SK-N-SH (cell line): ENCODE measurements around the gene NDC80. TPM values are rescaled to one million over a fixed set of nuclear protein-coding genes. Genes with fewer than 3 reads are reported as not detected.

Experiments used
- CTCF ChIA-PET: fragments of 300-600, 350-600 bp; formaldehyde crosslinking; extraction: SDS; loops from one replicate; lab custom pipeline; 2021; lab: Yijun Ruan, JAX
- POLR2A ChIA-PET: fragments of 350-600 bp; sonication (Branson Sonifier 250); formaldehyde crosslinking; extraction: SDS; loops from one replicate; lab custom pipeline; 2020; ENCODE audit warnings: antibody characterized with exemption, inconsistent platforms; lab: Yijun Ruan, JAX
- DNase-seq: peaks from one replicate; pipeline ENCODE4 v3.0.0; 2012
- H2AFZ ChIP-seq: fragments of 200-600 bp; sonication (generic); 2 replicates; pipeline ENCODE4 v1.8.1; 2016; ENCODE audit warnings: antibody characterized with exemption, mild to moderate bottlenecking, low read depth
- H3F3A ChIP-seq: fragments of 200-600 bp; sonication (generic); replicated peaks from 2 replicates; pipeline ENCODE3; 2016; ENCODE audit warnings: antibody characterized with exemption, mild to moderate bottlenecking; ENCODE audit not compliant: insufficient read depth
- H3K27ac ChIP-seq, 2 experiments: fragments of 200-500 bp in 1 of 2; fragments of 200-600 bp in 1 of 2; sonication (Bioruptor generic) in 1 of 2; sonication (generic), shearing (Covaris generic) in 1 of 2; 2 replicates each; pipeline versions ENCODE4 v1.5.1 to v1.6.1; 2014 to 2016; ENCODE audit warnings: low read depth in 2 of 2, inconsistent platforms in 1 of 2, low read length in 1 of 2, mild to moderate bottlenecking in 1 of 2, mixed read lengths in 1 of 2
- H3K27me3 ChIP-seq: fragments of 200-600 bp; sonication (generic), shearing (Covaris generic); 2 replicates; pipeline ENCODE4 v1.6.1; 2016; ENCODE audit warnings: mixed run types; ENCODE audit not compliant: insufficient read depth
- H3K36me3 ChIP-seq, 2 experiments: fragments of 200-500 bp in 1 of 2; fragments of 200-600 bp in 1 of 2; sonication (Bioruptor generic) in 1 of 2; sonication (generic) in 1 of 2; replicated peaks in 1 of 2; 2 replicates each; pipeline versions ENCODE3 to v1.5.1; 2014 to 2016; ENCODE audit warnings: low read length in 1 of 2, mild to moderate bottlenecking in 1 of 2; ENCODE audit not compliant: insufficient read depth in 2 of 2, control insufficient read depth in 1 of 2
- H3K4me1 ChIP-seq, 2 experiments: fragments of 200-500 bp in 1 of 2; fragments of 200-600 bp in 1 of 2; sonication (Bioruptor generic) in 1 of 2; sonication (generic), shearing (Covaris generic) in 1 of 2; 2 replicates each; pipeline versions ENCODE4 v1.5.1 to v1.6.1; 2014 to 2016; ENCODE audit warnings: low read depth in 1 of 2, low read length in 1 of 2, mixed run types in 1 of 2; ENCODE audit not compliant: insufficient read depth in 2 of 2, control insufficient read depth in 1 of 2
- H3K4me2 ChIP-seq: fragments of 200-600 bp; sonication (generic), shearing (Covaris generic); 2 replicates; pipeline ENCODE4 v1.6.1; 2017; ENCODE audit warnings: mixed run types
- H3K4me3 ChIP-seq, 2 experiments: fragments of 200-500 bp in 1 of 2; fragments of 200-600 bp in 1 of 2; sonication (Bioruptor generic) in 1 of 2; sonication (generic), shearing (Covaris generic) in 1 of 2; 2 replicates each; pipeline versions ENCODE4 v1.5.1 to v1.8.1; 2014 to 2016; ENCODE audit warnings: low read depth in 2 of 2, inconsistent platforms in 1 of 2, low read length in 1 of 2, mild to moderate bottlenecking in 1 of 2, mixed read lengths in 1 of 2, moderate library complexity in 1 of 2
- H3K79me2 ChIP-seq: fragments of 200-600 bp; sonication (generic); 2 replicates; pipeline ENCODE4 v1.8.1; 2017; ENCODE audit warnings: mild to moderate bottlenecking; ENCODE audit not compliant: insufficient read depth
- H3K9ac ChIP-seq: fragments of 200-600 bp; sonication (generic); 2 replicates; pipeline ENCODE4 v1.6.1; 2017; ENCODE audit warnings: mixed run types
- H3K9me2 ChIP-seq: fragments of 200-600 bp; sonication (generic); 2 replicates; pipeline ENCODE4 v1.6.1; 2017; ENCODE audit warnings: mixed run types
- H3K9me3 ChIP-seq: fragments of 200-600 bp; sonication (generic); 2 replicates; pipeline ENCODE4 v1.6.1; 2017; ENCODE audit warnings: mixed run types, mild to moderate bottlenecking, moderate library complexity
- H4K20me1 ChIP-seq: fragments of 200-600 bp; sonication (generic); 2 replicates; pipeline ENCODE4 v1.6.1; 2017; ENCODE audit warnings: mild to moderate bottlenecking, mixed run types; ENCODE audit not compliant: insufficient read depth
- CHD2 ChIP-seq: fragments of 150-350 bp; IDR thresholded peaks from 2 replicates; pipeline ENCODE4 v1.6.1; 2018; ENCODE audit warnings: low read length; ENCODE audit not compliant: partially characterized antibody
- ELF1 ChIP-seq: IDR thresholded peaks from 2 replicates; pipeline ENCODE4 v1.4.0; 2012
- EZH2phosphoT487 ChIP-seq: fragments of 200-600 bp; sonication (generic); IDR thresholded peaks from 2 replicates; pipeline ENCODE4 v1.6.1; 2017; ENCODE audit warnings: low read depth, mixed run types, mild to moderate bottlenecking, antibody characterized with exemption, moderate library complexity, borderline replicate concordance
- FOXJ3 ChIP-seq: sonication (generic); formaldehyde crosslinking; IDR thresholded peaks from 2 replicates; pipeline ENCODE4 v1.5.1; 2020; ENCODE audit warnings: mild to moderate bottlenecking, missing genetic modification reagents
- GATA2 ChIP-seq: sonication (generic); formaldehyde crosslinking; IDR thresholded peaks from 2 replicates; pipeline ENCODE4 v1.5.0; 2020; ENCODE audit warnings: mild to moderate bottlenecking, missing genetic modification reagents
- JUND ChIP-seq: IDR thresholded peaks from 2 replicates; pipeline ENCODE4 v1.4.0; 2012
- MEF2A ChIP-seq: IDR thresholded peaks from 2 replicates; pipeline ENCODE4 v1.4.0; 2012; ENCODE audit warnings: low read depth, borderline replicate concordance
- NFIC ChIP-seq: IDR thresholded peaks from 2 replicates; pipeline ENCODE4 v1.4.0; 2012; ENCODE audit warnings: borderline replicate concordance
- NRF1 ChIP-seq: IDR thresholded peaks from 2 replicates; pipeline ENCODE4 v1.6.1; 2012; ENCODE audit warnings: low read depth, mild to moderate bottlenecking, low read length
- POLR2AphosphoS5 ChIP-seq: IDR thresholded peaks from 2 replicates; pipeline ENCODE4 v1.6.1; 2012; ENCODE audit warnings: low read depth, low read length
- RAD21 ChIP-seq: IDR thresholded peaks from 2 replicates; pipeline ENCODE4 v1.6.1; 2012; ENCODE audit warnings: mild to moderate bottlenecking, low read length
- RXRA ChIP-seq: IDR thresholded peaks from 2 replicates; pipeline ENCODE4 v1.4.0; 2012; ENCODE audit warnings: low read depth, mild to moderate bottlenecking, borderline replicate concordance
- TCF12 ChIP-seq: IDR thresholded peaks from 2 replicates; pipeline ENCODE4 v1.4.0; 2012
- USF1 ChIP-seq: IDR thresholded peaks from 2 replicates; pipeline ENCODE4 v1.4.0; 2012; ENCODE audit warnings: low read depth, borderline replicate concordance
- YY1 ChIP-seq: IDR thresholded peaks from 2 replicates; pipeline ENCODE4 v1.4.0; 2012; ENCODE audit warnings: low read depth, mild to moderate bottlenecking
- WGBS: methylation state at CpG from one replicate; pipeline ENCODE4 v1.1.6; 2017; ENCODE audit warnings: low lambda C conversion rate; 5-methylcytosine and 5-hydroxymethylcytosine counted together
- polyA plus RNA-seq, 3 experiments: library from polyadenylated mRNA; depleted of rRNA; stranded (reverse); fragments of >200 nt; gene quantifications; 2 replicates each; pipeline ENCODE4 v1.2.3, GENCODE V29; 2012
- TF ChIP-seq, protein P1 (sequence below): fragments of 150-350 bp; IDR thresholded peaks from 2 replicates; pipeline ENCODE4 v1.6.1; 2017; ENCODE audit warnings: antibody characterized with exemption, low read length, low read depth, borderline replicate concordance
- TF ChIP-seq, protein P2 (sequence below): IDR thresholded peaks from 2 replicates; pipeline ENCODE4; 2012
- TF ChIP-seq, protein P3 (sequence below): IDR thresholded peaks from 2 replicates; pipeline ENCODE4 v1.4.0; 2012; ENCODE audit warnings: low read depth

Gene NDC80
- polyA plus RNA-seq, 1 of the 3 experiments (the other 2 are of a cell fraction) = 11.3 TPM

- DNase-seq = no peak
- no peaks in the 10 kb centered on the region for H3F3A ChIP-seq
- no peaks in the 10 kb centered on the region for H4K20me1 ChIP-seq
- no peaks in the 10 kb centered on the region for H3K27me3 ChIP-seq
- peaks cover 0 to 9% of the 10 kb centered on the region in 2 experiments for H3K36me3 ChIP-seq
- H3K4me3 ChIP-seq = no peak overlapping the region
- 100% methylated on average over 1 of the region's 1 CpG for WGBS
- H3K9me2 ChIP-seq = no peaks in the 10 kb centered on the region
- no peaks in the 10 kb centered on the region for H3K9me3 ChIP-seq
- no peak overlapping the region for H3K9ac ChIP-seq
- ChIA-PET CTCF (interaction anchor here (2.2 kb wide), 1 partner anchor 12 kb away, joined by 6 read pairs; no protein-coding TSS in a partner anchor), POLR2A (no interaction called here)
- H3K79me2 ChIP-seq = no peaks in the 10 kb centered on the region
- no peak for TF ChIP-seq USF1
- TF ChIP-seq, protein P1, sequence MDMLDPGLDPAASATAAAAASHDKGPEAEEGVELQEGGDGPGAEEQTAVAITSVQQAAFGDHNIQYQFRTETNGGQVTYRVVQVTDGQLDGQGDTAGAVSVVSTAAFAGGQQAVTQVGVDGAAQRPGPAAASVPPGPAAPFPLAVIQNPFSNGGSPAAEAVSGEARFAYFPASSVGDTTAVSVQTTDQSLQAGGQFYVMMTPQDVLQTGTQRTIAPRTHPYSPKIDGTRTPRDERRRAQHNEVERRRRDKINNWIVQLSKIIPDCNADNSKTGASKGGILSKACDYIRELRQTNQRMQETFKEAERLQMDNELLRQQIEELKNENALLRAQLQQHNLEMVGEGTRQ = no peak
- TF ChIP-seq RXRA = no peak
- TF ChIP-seq YY1 = no peak
- no peak for TF ChIP-seq NRF1
- TF ChIP-seq NFIC = no peak
- TF ChIP-seq MEF2A = no peak
- TF ChIP-seq CHD2 = no peak
- TF ChIP-seq, protein P2, sequence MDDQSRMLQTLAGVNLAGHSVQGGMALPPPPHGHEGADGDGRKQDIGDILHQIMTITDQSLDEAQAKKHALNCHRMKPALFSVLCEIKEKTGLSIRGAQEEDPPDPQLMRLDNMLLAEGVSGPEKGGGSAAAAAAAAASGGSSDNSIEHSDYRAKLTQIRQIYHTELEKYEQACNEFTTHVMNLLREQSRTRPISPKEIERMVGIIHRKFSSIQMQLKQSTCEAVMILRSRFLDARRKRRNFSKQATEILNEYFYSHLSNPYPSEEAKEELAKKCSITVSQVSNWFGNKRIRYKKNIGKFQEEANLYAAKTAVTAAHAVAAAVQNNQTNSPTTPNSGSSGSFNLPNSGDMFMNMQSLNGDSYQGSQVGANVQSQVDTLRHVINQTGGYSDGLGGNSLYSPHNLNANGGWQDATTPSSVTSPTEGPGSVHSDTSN = no peak
- TF ChIP-seq TCF12 = no peak
- TF ChIP-seq ELF1 = no peak
- TF ChIP-seq POLR2AphosphoS5 = no peak
- TF ChIP-seq EZH2phosphoT487 = no peak
- no peak for TF ChIP-seq GATA2 (CRISPR knock-in tag)
- no peak for TF ChIP-seq JUND
- TF ChIP-seq, protein P3, sequence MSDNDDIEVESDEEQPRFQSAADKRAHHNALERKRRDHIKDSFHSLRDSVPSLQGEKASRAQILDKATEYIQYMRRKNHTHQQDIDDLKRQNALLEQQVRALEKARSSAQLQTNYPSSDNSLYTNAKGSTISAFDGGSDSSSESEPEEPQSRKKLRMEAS = no peak
- no peak for TF ChIP-seq RAD21
- no peak for TF ChIP-seq FOXJ3 (CRISPR knock-in tag)
- H2AFZ ChIP-seq = no peak overlapping the region
- H3K4me1 ChIP-seq = peaks cover 0 to 22% of the 10 kb centered on the region in 2 experiments; a peak in 2 of 4 replicates
- no peak overlapping the region for H3K4me2 ChIP-seq
- H3K27ac ChIP-seq = no peak overlapping the region
Measured at GRCh38 chr18:2535419-2535910, 35.9 kb upstream of the NDC80 start.
